ENCODE results near the gene DAD1. TPM values are rescaled to one million over a fixed set of nuclear protein-coding genes. Genes with fewer than 3 reads are reported as not detected.

DAD1 gene
- total RNA-seq, 1 experiment from 2014 or later, result 258 TPM

- no peak for DNase-seq
- no peak for TF ChIP-seq CTCF (conservative IDR thresholded peaks at IDR 0.05; ENCODE audit: low read depth, low read length)
- no peak for TF ChIP-seq EZH2phosphoT487 (IDR thresholded peaks at IDR 0.05; ENCODE audit: borderline replicate concordance, low read length)
- no peak for TF ChIP-seq EZH2 (IDR thresholded peaks at IDR 0.05; ENCODE audit: low read length, unreplicated experiment)
Measured at GRCh38 chr14:22569737-22570131, 19.3 kb downstream of the DAD1 start.

GRCh38 chr14:22569106-22569736 lies 19.8 kb downstream of the DAD1 start:
- Histone ChIP-seq H2AFZ (ENCODE audit: low read length) (no peak overlapping the region), H3F3A (ENCODE audit: low read length, unreplicated experiment) (no peaks in the 10 kb centered on the region), H3K4me2 (ENCODE audit: low read length) (no peak overlapping the region), H3K9ac (ENCODE audit: low read length) (no peak overlapping the region), H3K4me3 (ENCODE audit: low read length) (no peak overlapping the region), H4K20me1 (ENCODE audit: low read length) (no peaks in the 10 kb centered on the region), H3K4me1 (ENCODE audit: insufficient read depth, low read length) (peaks cover 5% of the 10 kb centered on the region), H3K27ac (ENCODE audit: low read length) (no peak overlapping the region), H3K9me3 (ENCODE audit: low read length) (no peaks in the 10 kb centered on the region), H3K36me3 (ENCODE audit: low read depth, low read length) (peaks cover 46% of the 10 kb centered on the region), H3K79me2 (ENCODE audit: low read length) (peaks cover 29% of the 10 kb centered on the region), H3K27me3 (ENCODE audit: low read length) (no peaks in the 10 kb centered on the region), H3K9me2 (replicated peaks; ENCODE audit: low read length) (no peaks in the 10 kb centered on the region)
- no peak for ATAC-seq
- no peak for DNase-seq
- BruUV-seq (replicated peaks), result no TSS peak
- POLR2A ChIA-PET (ENCODE audit: unreplicated experiment), result no interaction called here
- intact Hi-C loops (cut with micrococcal nuclease), result no loop called here
- no peak for TF ChIP-seq EZH2phosphoT487 (IDR thresholded peaks at IDR 0.05; ENCODE audit: borderline replicate concordance, low read length)
- no peak for TF ChIP-seq EZH2 (IDR thresholded peaks at IDR 0.05; ENCODE audit: low read length, unreplicated experiment)
- TF ChIP-seq CTCF (conservative IDR thresholded peaks at IDR 0.05; ENCODE audit: low read depth, low read length), result no peak
- CTCF ChIA-PET, result no interaction called here

More at GRCh38 chr14:22569737-22570131, 19.3 kb downstream of the DAD1 start:
- H3K79me2 ChIP-seq (ENCODE audit: low read length), result peaks cover 29% of the 10 kb centered on the region
- H3F3A ChIP-seq (ENCODE audit: low read length, unreplicated experiment), result no peaks in the 10 kb centered on the region
- BruUV-seq (replicated peaks), result no TSS peak
- H3K27ac ChIP-seq (ENCODE audit: low read length), result no peak overlapping the region
- no peak overlapping the region for H2AFZ ChIP-seq (ENCODE audit: low read length)
- ChIA-PET POLR2A (ENCODE audit: unreplicated experiment) (no interaction called here), CTCF (interaction anchor here (0.6 to 2.8 kb wide), 6 partner anchors 29 to 200 kb away, joined by 3 to 54 read pairs (median 4); no protein-coding TSS in a partner anchor)
- H3K9me3 ChIP-seq (ENCODE audit: low read length), result no peaks in the 10 kb centered on the region
- intact Hi-C loops (cut with micrococcal nuclease), result loop anchor here (1.0 to 5.0 kb wide), 4 partner anchors 29 to 283 kb away; partner anchors contain the start of gene ABHD4
- no peaks in the 10 kb centered on the region for H3K27me3 ChIP-seq (ENCODE audit: low read length)
- peaks cover 46% of the 10 kb centered on the region for H3K36me3 ChIP-seq (ENCODE audit: low read depth, low read length)
- no peak overlapping the region for H3K4me2 ChIP-seq (ENCODE audit: low read length)
- no peak overlapping the region for H3K4me3 ChIP-seq (ENCODE audit: low read length)
- H3K9me2 ChIP-seq (replicated peaks; ENCODE audit: low read length), result no peaks in the 10 kb centered on the region
- no peak overlapping the region for H3K9ac ChIP-seq (ENCODE audit: low read length)
- H3K4me1 ChIP-seq (ENCODE audit: insufficient read depth, low read length), result peaks cover 5% of the 10 kb centered on the region
- no peaks in the 10 kb centered on the region for H4K20me1 ChIP-seq (ENCODE audit: low read length)
- no peak for ATAC-seq

- peaks cover 29% of the 10 kb centered on the region for H3K79me2 ChIP-seq (ENCODE audit: low read length)
- POLR2A ChIA-PET (ENCODE audit: unreplicated experiment), result interaction anchor here (0.7 kb wide), 1 partner anchor 178 kb away, joined by 3 read pairs; no protein-coding TSS in a partner anchor
- H3F3A ChIP-seq (ENCODE audit: low read length, unreplicated experiment), result no peaks in the 10 kb centered on the region
- H3K4me2 ChIP-seq (ENCODE audit: low read length), result no peak overlapping the region
- intact Hi-C loops (cut with micrococcal nuclease), result no loop called here
- no peak overlapping the region for H2AFZ ChIP-seq (ENCODE audit: low read length)
- peaks cover 45% of the 10 kb centered on the region for H3K36me3 ChIP-seq (ENCODE audit: low read depth, low read length)
- H3K4me3 ChIP-seq (ENCODE audit: low read length), result no peak overlapping the region
- H3K9me3 ChIP-seq (ENCODE audit: low read length), result no peaks in the 10 kb centered on the region
- no peak overlapping the region for H3K27ac ChIP-seq (ENCODE audit: low read length)
- no peaks in the 10 kb centered on the region for H4K20me1 ChIP-seq (ENCODE audit: low read length)
- ATAC-seq, result peak; percentile 43
- no peak for DNase-seq
- H3K4me1 ChIP-seq (ENCODE audit: insufficient read depth, low read length), result no peaks in the 10 kb centered on the region
- no TSS peak for BruUV-seq (replicated peaks)
- TF ChIP-seq EZH2phosphoT487 (IDR thresholded peaks at IDR 0.05; ENCODE audit: borderline replicate concordance, low read length), result no peak
- no peak for TF ChIP-seq CTCF (conservative IDR thresholded peaks at IDR 0.05; ENCODE audit: low read depth, low read length)
- TF ChIP-seq EZH2 (IDR thresholded peaks at IDR 0.05; ENCODE audit: low read length, unreplicated experiment), result no peak
- H3K9ac ChIP-seq (ENCODE audit: low read length), result no peak overlapping the region
- no peaks in the 10 kb centered on the region for H3K9me2 ChIP-seq (replicated peaks; ENCODE audit: low read length)
- CTCF ChIA-PET, result interaction anchor here (0.7 to 1.2 kb wide), 2 partner anchors 30 to 86 kb away, joined by 3 to 6 read pairs; no protein-coding TSS in a partner anchor
- H3K27me3 ChIP-seq (ENCODE audit: low read length), result no peaks in the 10 kb centered on the region
Measured at GRCh38 chr14:22567437-22567836, 21.6 kb downstream of the DAD1 start.
